ENCODE measurements around the gene FNDC10.
A peak's percentile ranks its signal among the peaks of the same experiment; 100 is the strongest.

The FNDC10 gene

GRCh38 chr1:1628754-1629429 lies 29.0 kb upstream of the FNDC10 start:
- no peak for DNase-seq
- in situ Hi-C loops (cut with MboI; ENCODE audit: low pct_unique_long_range_greater_than_20kb, low sequenced_read_pairs) = no loop called here

GRCh38 chr1:1627829-1628753 lies 28.2 kb upstream of the FNDC10 start:
- no peak for DNase-seq
- in situ Hi-C loops (cut with MboI; ENCODE audit: low pct_unique_long_range_greater_than_20kb, low sequenced_read_pairs) = no loop called here

GRCh38 chr1:1627261-1627828 lies 27.4 kb upstream of the FNDC10 start:
- in situ Hi-C loops (cut with MboI; ENCODE audit: low pct_unique_long_range_greater_than_20kb, low sequenced_read_pairs) = no loop called here
- no peak for DNase-seq

GRCh38 chr1:1626207-1627141 lies 26.5 kb upstream of the FNDC10 start:
- in situ Hi-C loops (cut with MboI; ENCODE audit: low pct_unique_long_range_greater_than_20kb, low sequenced_read_pairs) = no loop called here
- no peak for DNase-seq

DNA sequence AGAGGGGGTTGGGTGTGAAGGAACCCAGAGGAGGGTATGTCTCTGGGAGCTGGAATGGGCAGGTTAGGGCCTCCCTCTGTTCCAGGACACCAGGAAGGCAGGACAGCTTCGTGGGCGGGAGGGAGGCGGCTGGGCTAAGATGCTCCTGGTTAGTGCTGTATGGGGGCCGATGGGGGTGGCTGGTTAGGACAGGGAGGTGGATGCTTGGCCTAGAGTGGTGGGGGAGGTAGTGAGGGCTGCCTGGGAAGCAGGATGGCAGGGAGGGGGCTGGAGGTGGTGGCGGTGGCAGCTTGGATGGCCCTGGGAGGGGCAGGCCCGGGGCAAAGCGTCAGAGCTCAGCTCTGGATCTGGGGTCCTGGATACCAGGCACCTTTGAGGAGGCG lies 25.9 kb upstream of the FNDC10 start:
- in situ Hi-C loops (cut with MboI; ENCODE audit: low pct_unique_long_range_greater_than_20kb, low sequenced_read_pairs) = no loop called here
- no peak for DNase-seq

DNA sequence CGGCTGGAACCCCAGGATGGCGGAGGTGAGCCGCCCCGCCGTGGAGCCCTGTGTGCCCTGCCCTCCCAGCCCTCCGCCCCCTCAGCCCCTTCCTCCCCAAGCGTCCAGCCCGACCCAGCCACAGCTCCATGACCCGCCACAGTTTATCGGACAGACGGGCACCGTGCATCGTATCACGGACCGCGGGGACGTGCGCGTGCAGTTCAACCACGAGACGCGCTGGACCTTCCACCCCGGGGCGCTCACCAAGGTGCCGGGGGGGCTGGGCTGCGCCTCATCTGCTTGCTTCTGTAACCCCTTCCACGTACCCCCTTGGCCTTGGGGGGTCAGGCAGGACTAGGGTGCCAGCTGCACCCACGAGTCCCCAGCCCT lies 25.5 kb upstream of the FNDC10 start:
- in situ Hi-C loops (cut with MboI; ENCODE audit: low pct_unique_long_range_greater_than_20kb, low sequenced_read_pairs) = no loop called here
- no peak for DNase-seq

DNA sequence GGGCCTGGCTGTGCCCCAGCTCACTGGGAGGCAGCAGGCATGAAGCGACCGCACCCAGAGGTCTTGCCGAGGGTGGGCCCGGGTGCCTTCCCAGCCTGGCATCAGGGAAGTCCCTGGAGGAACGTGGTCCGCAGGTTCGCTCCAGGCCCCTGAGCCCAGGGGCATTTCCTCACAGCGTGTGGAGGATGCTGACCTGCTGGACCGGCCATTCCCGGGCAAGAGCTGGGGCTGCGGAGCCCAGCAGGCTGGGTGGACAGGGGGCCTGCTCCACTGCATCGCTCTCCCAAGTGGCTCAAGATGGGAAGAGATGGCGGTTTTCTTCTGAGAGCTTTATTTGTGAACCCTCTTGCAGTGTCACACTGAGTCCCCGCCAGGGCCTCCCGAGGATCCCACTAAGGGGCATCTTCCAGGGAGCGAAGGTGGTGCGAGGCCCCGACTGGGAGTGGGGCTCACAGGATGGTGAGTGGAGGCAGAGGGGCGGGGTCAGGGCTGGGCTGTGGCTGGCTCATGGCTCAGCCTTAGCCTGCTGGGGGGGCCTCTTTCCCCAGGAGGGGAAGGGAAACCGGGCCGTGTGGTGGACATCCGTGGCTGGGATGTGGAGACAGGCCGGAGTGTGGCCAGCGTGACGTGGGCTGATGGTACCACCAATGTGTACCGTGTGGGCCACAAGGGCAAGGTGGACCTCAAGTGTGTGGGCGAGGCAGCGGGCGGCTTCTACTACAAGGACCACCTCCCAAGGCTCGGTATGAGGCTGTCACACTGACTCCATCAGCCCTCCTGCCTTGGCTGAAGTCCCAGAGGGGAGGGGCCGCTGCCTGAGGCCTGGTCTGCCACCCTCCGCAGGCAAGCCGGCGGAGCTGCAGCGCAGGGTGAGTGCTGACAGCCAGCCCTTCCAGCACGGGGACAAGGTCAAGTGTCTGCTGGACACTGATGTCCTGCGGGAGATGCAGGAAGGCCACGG lies 24.8 kb upstream of the FNDC10 start:
- no peak for DNase-seq
- in situ Hi-C loops (cut with MboI; ENCODE audit: low pct_unique_long_range_greater_than_20kb, low sequenced_read_pairs) = no loop called here

GRCh38 chr1:1623631-1624442 lies 23.9 kb upstream of the FNDC10 start:
- DNase-seq = no peak
- in situ Hi-C loops (cut with MboI; ENCODE audit: low pct_unique_long_range_greater_than_20kb, low sequenced_read_pairs) = no loop called here

- no peak for DNase-seq
- in situ Hi-C loops (cut with MboI; ENCODE audit: low pct_unique_long_range_greater_than_20kb, low sequenced_read_pairs) = no loop called here
These were observed 23.3 kb upstream of the FNDC10 start for GRCh38 chr1:1623181-1623630.

DNA sequence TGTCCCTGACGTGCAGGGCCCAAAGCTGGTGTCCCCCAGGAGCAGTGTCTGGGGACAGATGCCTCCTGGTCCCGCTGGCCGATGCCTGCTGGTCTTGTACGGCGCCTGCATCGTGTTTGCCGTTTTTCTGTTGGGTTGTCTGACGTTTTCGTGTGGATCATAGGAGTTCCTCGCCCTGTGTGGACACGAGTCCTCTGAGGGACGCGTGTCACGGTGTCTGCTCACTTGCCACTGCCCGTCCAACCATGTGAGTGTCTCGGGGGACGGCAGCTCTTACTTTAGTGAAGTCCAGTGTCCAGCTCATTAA lies 22.8 kb upstream of the FNDC10 start:
- in situ Hi-C loops (cut with MboI; ENCODE audit: low pct_unique_long_range_greater_than_20kb, low sequenced_read_pairs) = no loop called here

GRCh38 chr1:1622010-1622787 lies 22.3 kb upstream of the FNDC10 start:
- DNase-seq = no peak
- in situ Hi-C loops (cut with MboI; ENCODE audit: low pct_unique_long_range_greater_than_20kb, low sequenced_read_pairs) = no loop called here

More for the DNA sequence above, 22.8 kb upstream of the FNDC10 start:
- DNase-seq = no peak

DNA sequence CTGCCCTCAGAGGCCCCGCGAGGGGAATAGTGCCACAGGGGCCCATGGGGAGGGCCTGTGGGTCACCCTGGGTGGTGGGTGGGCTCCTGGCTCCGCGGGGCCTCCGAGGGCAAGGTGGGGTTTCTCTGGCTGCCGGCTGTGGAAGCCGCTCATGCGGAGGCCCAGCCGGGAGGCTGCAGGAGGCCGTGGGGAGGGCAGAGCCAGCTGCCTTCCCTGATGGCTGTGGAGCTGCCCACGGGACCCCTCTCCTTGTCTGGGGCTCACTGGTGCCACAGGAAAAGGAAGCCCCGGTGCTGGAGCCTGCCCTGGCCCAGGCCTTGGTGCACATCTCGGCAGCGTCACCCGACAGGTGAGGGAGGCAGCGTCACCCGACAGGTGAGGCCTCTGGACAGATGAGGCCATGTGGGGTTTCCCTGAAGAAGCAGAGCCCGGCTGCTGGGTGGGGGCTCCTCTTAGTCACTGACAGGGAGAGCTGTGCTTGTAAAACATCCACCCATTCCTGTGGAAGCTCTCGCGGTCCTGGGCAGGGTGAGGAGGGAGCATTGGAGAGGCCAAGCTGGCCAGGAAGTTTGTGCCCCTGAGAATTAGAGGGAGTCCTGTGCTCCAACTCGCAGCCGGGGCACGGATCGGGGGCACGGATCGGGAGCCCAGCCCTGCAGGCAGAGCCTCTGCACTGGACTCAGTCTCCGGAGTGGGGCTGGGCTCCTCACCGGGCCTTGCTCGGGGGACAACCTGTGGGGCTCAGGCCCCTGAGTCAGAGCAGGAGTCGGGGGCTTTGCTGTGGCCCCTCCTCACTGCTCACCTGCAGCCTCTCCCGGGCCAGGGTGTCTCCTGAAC lies 21.5 kb upstream of the FNDC10 start:
- in situ Hi-C loops (cut with MboI; ENCODE audit: low pct_unique_long_range_greater_than_20kb, low sequenced_read_pairs) = no loop called here
- no peak for DNase-seq

DNA sequence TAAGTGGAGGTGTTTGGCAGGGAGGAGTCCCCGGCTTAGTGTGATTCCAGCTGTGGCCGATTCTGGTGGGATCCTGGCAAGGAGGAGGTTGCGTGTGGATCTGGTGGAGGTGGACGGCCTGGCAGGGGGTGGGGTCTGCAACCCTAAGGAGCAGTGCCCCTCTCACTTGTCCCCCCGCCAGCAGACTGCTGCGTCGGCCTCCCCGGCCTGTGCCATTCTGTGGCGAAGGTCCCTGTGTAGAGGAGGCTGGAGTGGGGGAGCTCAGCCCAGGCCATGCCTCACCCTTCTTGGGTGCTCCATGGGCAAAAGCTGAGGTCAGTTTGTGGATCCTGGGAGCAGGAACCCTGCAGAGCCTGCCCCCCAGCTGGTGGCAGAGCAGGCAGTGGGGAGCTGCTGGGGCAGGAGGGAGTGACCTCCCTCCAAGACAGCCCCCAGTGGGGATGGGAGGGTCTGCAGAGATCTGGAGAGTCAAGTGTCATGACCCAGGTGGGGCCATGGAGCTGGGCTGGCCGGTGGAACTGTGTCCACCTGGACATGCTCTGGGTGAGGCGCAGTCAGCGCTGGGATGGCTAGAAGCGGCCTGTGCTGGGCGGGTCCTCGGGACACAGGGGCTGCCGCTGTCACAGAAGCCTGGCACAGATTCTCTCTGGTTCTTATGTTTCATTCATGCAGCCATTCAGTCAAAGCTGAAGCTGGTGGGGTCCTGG lies 20.7 kb upstream of the FNDC10 start:
- in situ Hi-C loops (cut with MboI; ENCODE audit: low pct_unique_long_range_greater_than_20kb, low sequenced_read_pairs) = no loop called here
- DNase-seq = no peak

DNA sequence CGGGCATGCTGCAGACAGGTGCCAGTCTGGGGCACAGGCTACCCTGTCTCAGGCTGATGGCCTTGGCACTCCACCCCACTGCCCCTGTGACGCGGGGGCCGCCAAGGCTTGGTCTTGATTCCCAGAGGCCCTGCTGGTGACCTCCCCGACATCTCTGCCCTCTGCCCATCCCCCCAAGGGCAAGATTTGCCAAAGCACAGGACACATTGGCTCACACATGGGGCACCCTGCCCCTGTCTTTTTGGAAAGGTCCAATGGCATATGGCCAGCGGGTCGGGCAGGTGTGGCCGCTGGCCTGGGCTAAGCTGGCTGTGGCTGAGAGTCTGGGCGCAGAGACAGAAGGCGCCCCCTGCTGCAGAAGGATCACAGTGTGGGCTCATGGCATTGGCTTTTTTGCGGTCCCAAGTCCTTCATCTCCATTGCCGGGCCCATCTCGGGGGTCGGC lies 20.0 kb upstream of the FNDC10 start:
- in situ Hi-C loops (cut with MboI; ENCODE audit: low pct_unique_long_range_greater_than_20kb, low sequenced_read_pairs) = no loop called here
- DNase-seq = peak; percentile 41

- in situ Hi-C loops (cut with MboI; ENCODE audit: low pct_unique_long_range_greater_than_20kb, low sequenced_read_pairs) = no loop called here
- DNase-seq = no peak
These were observed 18.6 kb upstream of the FNDC10 start for GRCh38 chr1:1618396-1619068.

Measured in KBM-7 (cell line).